GM18873 (cell line): Measurements from ENCODE around the gene EFCAB7.
A peak's percentile ranks its signal among the peaks of the same experiment; 100 is the strongest.

Source experiments
- ATAC-seq: cut with Tn5 transposase; IDR thresholded peaks from one replicate; pipeline ENCODE4 v1.9.1; 2021; ENCODE audit warnings: mild to moderate bottlenecking, moderate library complexity, moderate number of reproducible peaks; ENCODE audit not compliant: unreplicated experiment, low FRiP score

The EFCAB7 gene

GRCh38 chr1:63522891-63523728, at the start of gene EFCAB7, which contains the start of gene ITGB3BP:
Gene EFCAB7, plus strand, starts transcription at chr1:63523525. Its CDS starts 2,048 bp downstream, at chr1:63525573.
Gene ITGB3BP, minus strand, starts transcription at chr1:63523225. Its CDS starts 92 bp downstream, at chr1:63523133.
- peak; percentile 82 for ATAC-seq

GRCh38 chr1:63475761-63476160, 47.6 kb upstream of the EFCAB7 start:
- ATAC-seq = no peak

GRCh38 chr1:63480057-63480456, 43.3 kb upstream of the EFCAB7 start:
- no peak for ATAC-seq

- ATAC-seq = no peak
These were observed 36.7 kb upstream of the EFCAB7 start for GRCh38 chr1:63486629-63487028.

GRCh38 chr1:63487336-63488065, 35.8 kb upstream of the EFCAB7 start:
- ATAC-seq = no peak

GRCh38 chr1:63497577-63497976, 25.7 kb upstream of the EFCAB7 start:
- ATAC-seq = no peak

GRCh38 chr1:63498106-63498505, 25.2 kb upstream of the EFCAB7 start:
- ATAC-seq = no peak

- no peak for ATAC-seq
These were observed 22.1 kb upstream of the EFCAB7 start for GRCh38 chr1:63501256-63501655.

- no peak for ATAC-seq
These were observed 16.5 kb upstream of the EFCAB7 start for GRCh38 chr1:63506782-63507181.

GRCh38 chr1:63509718-63510117, 13.6 kb upstream of the EFCAB7 start:
- ATAC-seq = no peak

- no peak for ATAC-seq
These were observed 10.7 kb upstream of the EFCAB7 start for GRCh38 chr1:63512584-63512983.

GRCh38 chr1:63516629-63517028, 6.7 kb upstream of the EFCAB7 start:
- ATAC-seq = no peak

GRCh38 chr1:63523738-63524137, 413 bp downstream of the EFCAB7 start:
- ATAC-seq = peak; percentile 7

GRCh38 chr1:63524201-63524600, 876 bp downstream of the EFCAB7 start:
- no peak for ATAC-seq

- no peak for ATAC-seq
These were observed 9.4 kb downstream of the EFCAB7 start for GRCh38 chr1:63532727-63533126.

GRCh38 chr1:63533931-63534330, 10.6 kb downstream of the EFCAB7 start:
- ATAC-seq = no peak

- no peak for ATAC-seq
These were observed 11.1 kb downstream of the EFCAB7 start for GRCh38 chr1:63534406-63534805.

GRCh38 chr1:63537006-63537405, 13.7 kb downstream of the EFCAB7 start:
- no peak for ATAC-seq

- no peak for ATAC-seq
These were observed 14.6 kb downstream of the EFCAB7 start for GRCh38 chr1:63537940-63538339.

GRCh38 chr1:63545780-63546179, 22.5 kb downstream of the EFCAB7 start:
- ATAC-seq = no peak

GRCh38 chr1:63547621-63548294, 24.4 kb downstream of the EFCAB7 start:
- ATAC-seq = no peak
